Adipocyte (in vitro differentiated cells): ENCODE measurements around the gene KCNAB2.

Experiments
- DNase-seq: peaks from one replicate; pipeline ENCODE4 v3.0.0-alpha.2; 2015; ENCODE audit warnings: low read depth
- H3K27me3 ChIP-seq: replicated peaks from 2 replicates; pipeline ENCODE4 v1.7.0; 2013; ENCODE audit warnings: mild to moderate bottlenecking, low read length, moderate library complexity; ENCODE audit not compliant: control insufficient read depth, insufficient read depth
- H3K36me3 ChIP-seq: 2 replicates; pipeline ENCODE4 v1.7.0; 2013; ENCODE audit warnings: low read length, mild to moderate bottlenecking, moderate library complexity; ENCODE audit not compliant: control insufficient read depth, insufficient read depth, severe bottlenecking
- H3K4me1 ChIP-seq: 2 replicates; pipeline ENCODE4 v1.7.0; 2013; ENCODE audit warnings: mild to moderate bottlenecking, low read length, moderate library complexity; ENCODE audit not compliant: control insufficient read depth, insufficient read depth
- H3K4me3 ChIP-seq: 2 replicates; pipeline ENCODE4 v1.7.0; 2013; ENCODE audit warnings: mild to moderate bottlenecking, low read length, moderate library complexity
- H3K9ac ChIP-seq: 2 replicates; pipeline ENCODE4 v1.7.0; 2013; ENCODE audit warnings: mild to moderate bottlenecking, low read length, moderate library complexity
- H3K9me3 ChIP-seq: 2 replicates; pipeline ENCODE4 v1.7.0; 2013; ENCODE audit warnings: mild to moderate bottlenecking, low read length, moderate library complexity; ENCODE audit not compliant: control insufficient read depth

The KCNAB2 gene

DNA sequence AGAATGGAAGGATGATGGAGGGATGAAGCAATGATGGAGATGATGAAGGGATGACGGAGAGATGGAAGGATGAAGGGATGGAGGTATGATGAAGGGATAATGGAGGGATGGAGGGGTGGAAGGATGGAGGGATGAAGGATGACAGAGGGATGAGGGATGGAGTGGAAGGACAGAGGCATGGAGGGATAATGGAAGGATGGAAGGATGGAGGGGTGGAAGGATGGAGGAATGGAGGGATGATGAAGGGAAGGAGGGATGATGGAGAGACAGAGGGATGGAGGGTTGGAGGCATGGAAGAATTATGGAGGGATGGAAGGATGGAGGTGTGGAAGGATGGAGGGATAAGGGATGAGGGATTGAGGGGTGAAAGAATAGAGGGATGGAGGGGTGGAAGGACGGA, 62.8 kb downstream of the KCNAB2 start:
- Histone ChIP-seq H3K9me3 (no peaks in the 10 kb centered on the region), H3K4me1 (no peaks in the 10 kb centered on the region), H3K27me3 (peaks cover 58% of the 10 kb centered on the region), H3K9ac (no peak overlapping the region), H3K36me3 (no peaks in the 10 kb centered on the region), H3K4me3 (no peak overlapping the region)
- DNase-seq, result no peak

DNA sequence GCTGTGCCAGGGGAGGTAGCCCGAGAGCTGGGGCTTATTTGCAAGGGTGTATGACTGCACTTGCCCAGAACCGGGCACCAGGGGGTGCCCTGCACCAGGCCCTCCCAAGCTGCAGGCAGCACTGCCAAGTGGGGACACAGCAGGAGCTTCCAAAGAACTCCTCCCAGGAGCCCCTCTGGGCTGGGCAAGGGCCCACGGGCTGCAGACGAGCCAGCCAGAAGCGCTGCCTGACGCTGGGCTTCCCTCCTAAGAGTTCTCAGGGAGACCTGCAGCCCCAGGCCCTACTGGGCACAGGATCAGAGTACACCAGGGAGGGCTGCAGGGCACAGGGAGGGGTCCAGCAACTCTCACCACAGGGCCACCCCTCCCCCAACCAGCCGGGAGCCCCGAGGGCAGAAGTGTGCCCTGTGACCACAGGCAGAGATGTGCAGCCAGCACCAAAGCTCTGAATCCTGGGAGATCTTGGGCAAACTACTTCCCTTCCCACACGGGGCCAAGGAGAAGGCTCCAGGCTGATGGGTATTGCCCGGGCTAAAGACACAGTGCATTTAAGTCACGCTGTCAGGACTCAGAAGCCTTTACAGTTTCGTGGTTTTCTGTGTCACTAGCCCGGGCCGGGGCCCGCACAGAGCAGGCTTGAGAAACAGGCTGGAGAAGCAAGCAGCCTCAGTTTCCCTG, 63.4 kb downstream of the KCNAB2 start:
- DNase-seq, result peak; percentile 47
- H3K27me3 ChIP-seq, result peaks cover 60% of the 10 kb centered on the region
- no peak overlapping the region for H3K4me3 ChIP-seq
- H3K4me1 ChIP-seq, result no peaks in the 10 kb centered on the region
- no peaks in the 10 kb centered on the region for H3K9me3 ChIP-seq
- no peak overlapping the region for H3K9ac ChIP-seq
- no peaks in the 10 kb centered on the region for H3K36me3 ChIP-seq

DNA sequence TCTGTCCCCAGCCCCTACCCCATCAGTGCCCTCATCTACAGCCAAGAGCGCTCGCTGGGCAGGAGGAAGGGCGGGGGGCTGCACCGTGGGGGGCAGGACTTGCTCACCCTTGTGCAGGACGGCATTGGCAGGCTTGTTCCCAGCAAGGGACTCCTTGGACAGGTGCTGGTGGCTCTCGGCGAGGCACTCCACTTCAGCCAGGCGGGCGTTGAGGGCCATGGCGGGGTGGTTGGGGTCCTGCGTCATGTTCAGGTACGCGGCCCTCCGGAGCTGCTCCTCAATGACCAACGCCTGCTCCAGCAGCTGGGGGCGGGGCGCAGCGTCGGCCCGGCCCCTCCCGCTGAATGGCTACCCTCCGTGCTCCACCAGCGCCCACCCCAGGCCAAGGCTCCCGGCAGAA, 64.0 kb downstream of the KCNAB2 start:
- Histone ChIP-seq H3K27me3 (peaks cover 60% of the 10 kb centered on the region), H3K36me3 (no peaks in the 10 kb centered on the region), H3K4me1 (no peaks in the 10 kb centered on the region), H3K9ac (no peak overlapping the region), H3K9me3 (no peaks in the 10 kb centered on the region), H3K4me3 (no peak overlapping the region)
- DNase-seq, result no peak

DNA sequence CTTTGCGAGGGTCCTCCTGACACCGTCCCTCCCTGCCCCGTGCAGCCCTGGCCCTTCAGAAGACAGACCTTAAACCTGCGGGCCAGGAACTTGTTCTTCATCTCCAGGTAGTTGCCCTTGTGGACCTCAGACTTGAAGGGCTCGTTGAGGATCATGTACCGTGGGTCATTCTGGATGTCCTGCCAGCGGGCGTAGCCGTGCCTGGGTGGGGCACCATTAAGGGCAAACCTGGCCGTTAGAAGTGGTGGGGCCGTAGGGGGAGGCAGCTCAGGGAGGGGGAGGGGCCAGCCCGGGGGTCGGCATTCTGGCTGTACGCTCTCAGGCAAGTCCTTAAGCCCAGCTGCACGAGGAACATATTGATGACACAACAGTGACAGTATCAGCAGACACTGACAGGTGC, 64.6 kb downstream of the KCNAB2 start:
- Histone ChIP-seq H3K4me1 (no peaks in the 10 kb centered on the region), H3K36me3 (no peaks in the 10 kb centered on the region), H3K9me3 (peaks cover 2% of the 10 kb centered on the region), H3K27me3 (peaks cover 59% of the 10 kb centered on the region), H3K4me3 (no peak overlapping the region), H3K9ac (no peak overlapping the region)
- DNase-seq, result no peak

DNA sequence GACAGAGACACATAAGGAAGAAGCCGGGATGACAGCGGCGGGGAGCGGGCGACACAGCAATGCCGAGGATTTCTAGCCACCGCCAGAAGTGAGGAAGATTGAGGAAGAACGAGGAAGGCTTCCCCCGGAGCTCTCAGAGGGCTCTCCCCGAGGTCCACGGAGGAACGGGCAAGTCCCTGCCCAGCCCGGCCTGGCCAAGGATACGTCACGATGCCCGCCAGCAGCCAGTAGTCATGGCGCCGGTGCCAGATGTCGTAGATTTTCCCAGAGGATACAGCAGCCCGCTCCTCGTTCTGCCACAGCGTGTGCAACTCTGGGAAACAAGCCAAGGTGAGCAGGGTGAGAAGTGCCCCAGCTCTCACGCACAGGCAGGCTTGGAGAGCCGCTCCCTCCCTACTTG, 65.9 kb downstream of the KCNAB2 start:
- H3K9me3 ChIP-seq, result peaks cover 5% of the 10 kb centered on the region
- no peak overlapping the region for H3K4me3 ChIP-seq
- no peaks in the 10 kb centered on the region for H3K4me1 ChIP-seq
- DNase-seq, result no peak
- no peaks in the 10 kb centered on the region for H3K36me3 ChIP-seq
- H3K9ac ChIP-seq, result no peak overlapping the region
- peaks cover 52% of the 10 kb centered on the region for H3K27me3 ChIP-seq

DNA sequence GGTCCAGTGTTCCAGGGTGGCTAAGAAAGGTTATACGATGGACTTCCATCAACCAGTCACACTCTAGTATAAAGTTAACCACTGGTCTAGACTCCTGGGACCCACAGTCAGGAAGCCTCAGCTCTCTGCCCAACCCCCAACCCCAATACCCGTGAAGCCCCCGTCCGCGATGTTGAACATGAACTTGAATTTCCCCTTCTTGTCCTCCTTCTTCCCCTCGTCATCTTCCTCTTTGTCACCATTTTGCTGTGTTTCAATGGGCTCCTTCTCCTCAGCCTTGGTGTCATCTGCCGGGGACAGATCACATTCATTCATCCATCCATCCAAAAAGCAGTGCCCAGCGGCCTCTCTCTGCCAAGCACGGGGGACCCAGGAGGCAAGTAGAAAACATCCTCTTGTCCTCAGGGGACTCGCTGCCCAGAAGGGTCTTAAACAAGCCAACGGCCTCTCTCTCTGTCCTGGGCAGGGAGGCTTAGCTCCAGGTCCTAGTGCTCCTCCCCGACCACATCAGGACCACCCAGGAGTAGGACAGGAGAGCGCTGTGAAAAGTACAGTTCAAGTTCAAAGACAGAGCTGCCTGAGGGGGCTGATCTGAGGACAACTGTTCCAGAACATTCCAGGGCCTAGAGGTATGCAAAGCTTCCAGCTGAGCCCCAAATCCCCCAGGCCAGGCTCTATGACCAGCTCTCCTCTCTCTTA, 66.5 kb downstream of the KCNAB2 start:
- H3K9me3 ChIP-seq, result peaks cover 10% of the 10 kb centered on the region
- no peak overlapping the region for H3K4me3 ChIP-seq
- no peak overlapping the region for H3K9ac ChIP-seq
- no peaks in the 10 kb centered on the region for H3K4me1 ChIP-seq
- no peak for DNase-seq
- peaks cover 52% of the 10 kb centered on the region for H3K27me3 ChIP-seq
- no peaks in the 10 kb centered on the region for H3K36me3 ChIP-seq

DNA sequence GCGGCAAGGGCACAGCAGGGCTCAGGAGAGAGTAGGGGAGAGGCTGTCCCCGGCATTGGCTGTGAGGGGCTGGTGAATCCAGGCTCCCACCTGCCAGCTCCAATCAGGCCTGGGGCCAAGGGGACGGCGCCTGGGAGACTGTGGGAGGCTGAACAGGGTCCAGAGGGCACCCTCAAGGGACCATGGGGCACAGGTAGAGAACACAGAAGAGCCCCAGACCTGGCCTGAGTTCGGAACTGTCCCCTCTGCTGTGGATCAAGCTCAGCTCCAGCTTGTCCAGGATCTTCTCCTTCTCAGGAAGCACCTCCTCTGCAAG, 67.0 kb downstream of the KCNAB2 start:
- no peak overlapping the region for H3K4me3 ChIP-seq
- H3K9me3 ChIP-seq, result peaks cover 16% of the 10 kb centered on the region
- H3K4me1 ChIP-seq, result no peaks in the 10 kb centered on the region
- no peaks in the 10 kb centered on the region for H3K36me3 ChIP-seq
- peaks cover 51% of the 10 kb centered on the region for H3K27me3 ChIP-seq
- DNase-seq, result no peak
- H3K9ac ChIP-seq, result no peak overlapping the region

DNA sequence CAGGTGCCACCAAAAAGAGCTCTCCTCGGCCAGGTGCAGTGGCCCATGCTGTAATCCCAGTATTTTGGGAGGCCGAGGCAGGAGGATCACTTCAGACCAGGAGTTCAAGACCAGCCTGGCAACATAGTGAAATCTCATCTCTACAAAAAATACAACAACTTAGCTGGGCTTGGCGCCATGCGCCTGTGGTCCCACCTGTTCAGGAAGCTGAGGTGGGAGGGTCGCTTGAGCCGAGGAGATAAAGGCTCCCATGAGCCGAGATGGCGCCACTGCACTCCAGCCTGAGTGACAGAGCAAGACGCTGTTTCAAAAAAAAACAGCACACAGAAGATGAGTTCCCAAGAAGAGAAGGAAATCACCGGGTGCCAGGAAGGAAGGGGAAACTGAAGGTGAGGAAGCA, 67.4 kb downstream of the KCNAB2 start:
- DNase-seq, result no peak
- no peak overlapping the region for H3K4me3 ChIP-seq
- peaks cover 46% of the 10 kb centered on the region for H3K27me3 ChIP-seq
- no peak overlapping the region for H3K9ac ChIP-seq
- H3K9me3 ChIP-seq, result peaks cover 17% of the 10 kb centered on the region
- H3K4me1 ChIP-seq, result peaks cover under 1% of the 10 kb centered on the region
- no peaks in the 10 kb centered on the region for H3K36me3 ChIP-seq

DNA sequence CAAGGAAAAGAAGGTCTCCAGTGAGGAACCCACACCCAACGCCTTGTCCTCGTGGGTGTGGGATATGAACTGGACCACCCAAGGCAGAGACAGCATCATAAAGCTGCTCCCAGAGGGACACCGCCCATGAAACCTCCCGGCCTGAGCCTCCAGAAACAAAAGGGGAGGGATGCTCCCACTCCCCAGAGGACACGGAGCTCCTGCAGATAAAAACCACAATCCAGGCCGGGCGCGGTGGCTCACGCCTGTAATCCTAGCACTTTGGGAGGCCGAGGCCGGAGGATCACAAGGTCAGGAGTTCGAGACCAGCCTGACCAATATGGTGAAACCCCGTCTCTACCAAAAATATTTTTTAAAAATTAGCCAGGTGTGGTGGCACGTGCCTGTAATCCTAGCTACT, 68.1 kb downstream of the KCNAB2 start:
- H3K9me3 ChIP-seq, result peaks cover 17% of the 10 kb centered on the region
- DNase-seq, result no peak
- no peak overlapping the region for H3K9ac ChIP-seq
- no peaks in the 10 kb centered on the region for H3K36me3 ChIP-seq
- peaks cover 40% of the 10 kb centered on the region for H3K27me3 ChIP-seq
- peaks cover 4% of the 10 kb centered on the region for H3K4me1 ChIP-seq
- H3K4me3 ChIP-seq, result no peak overlapping the region

DNA sequence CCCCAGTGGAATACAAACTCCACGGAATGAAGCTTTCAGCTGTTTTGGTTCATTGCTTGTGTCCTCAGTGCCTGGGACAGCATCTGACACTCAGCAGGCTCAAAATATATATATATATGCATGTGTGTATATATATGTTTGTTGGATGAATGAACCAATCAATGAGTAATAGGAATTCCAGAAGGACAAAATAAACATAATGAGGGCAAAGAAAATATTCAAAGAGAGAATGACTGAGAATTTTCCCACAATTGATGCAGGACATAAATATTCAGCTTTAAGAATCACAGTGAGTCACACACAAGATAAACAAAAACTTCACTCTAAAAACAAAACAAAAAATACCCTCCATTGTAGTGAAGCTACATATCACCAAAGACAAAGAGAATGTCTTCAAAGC, 70.4 kb downstream of the KCNAB2 start:
- peaks cover 6% of the 10 kb centered on the region for H3K4me1 ChIP-seq
- peaks cover 24% of the 10 kb centered on the region for H3K27me3 ChIP-seq
- H3K4me3 ChIP-seq, result no peak overlapping the region
- peaks cover 17% of the 10 kb centered on the region for H3K9me3 ChIP-seq
- H3K9ac ChIP-seq, result no peak overlapping the region
- no peaks in the 10 kb centered on the region for H3K36me3 ChIP-seq
- DNase-seq, result peak; percentile 46

DNA sequence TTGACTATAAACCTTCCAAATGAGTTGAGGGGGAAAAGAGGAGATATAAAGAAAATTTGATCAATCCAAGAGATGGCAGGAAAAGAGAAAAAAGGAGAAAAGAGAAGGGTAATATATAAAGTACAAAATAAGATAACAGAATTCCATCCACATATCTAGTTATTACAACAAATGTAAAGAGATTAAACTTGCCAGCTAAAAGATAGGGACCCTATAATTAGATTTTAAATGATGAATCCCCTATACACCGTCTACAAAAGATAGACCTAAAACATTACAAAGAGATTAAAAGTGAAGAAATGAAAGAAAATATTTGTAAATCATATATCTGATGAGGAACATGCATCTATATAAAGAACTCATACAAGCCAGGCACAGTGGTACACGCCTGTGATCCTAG, 71.4 kb downstream of the KCNAB2 start:
- DNase-seq, result no peak
- peaks cover 17% of the 10 kb centered on the region for H3K27me3 ChIP-seq
- peaks cover 17% of the 10 kb centered on the region for H3K9me3 ChIP-seq
- H3K4me1 ChIP-seq, result peaks cover 6% of the 10 kb centered on the region
- H3K36me3 ChIP-seq, result no peaks in the 10 kb centered on the region
- no peak overlapping the region for H3K9ac ChIP-seq
- no peak overlapping the region for H3K4me3 ChIP-seq

DNA sequence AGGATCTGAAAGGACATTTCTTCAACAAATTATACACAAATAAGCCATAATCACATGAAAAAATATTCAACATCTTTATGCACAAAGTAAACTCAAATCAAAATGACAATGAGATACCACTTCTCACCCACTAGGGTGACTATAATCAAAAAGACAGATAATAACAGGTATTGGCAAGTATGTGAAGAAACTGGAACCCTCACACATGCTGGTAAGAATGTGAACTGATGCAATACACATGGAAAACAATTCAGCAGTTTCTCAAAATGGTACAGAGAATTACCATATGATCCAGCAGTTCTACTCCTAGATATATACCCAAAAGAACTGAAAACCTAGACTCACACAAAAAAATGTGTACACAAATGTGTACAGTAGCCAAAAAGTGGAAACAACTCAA, 71.9 kb downstream of the KCNAB2 start:
- Histone ChIP-seq H3K27me3 (peaks cover 11% of the 10 kb centered on the region), H3K4me3 (no peak overlapping the region), H3K9me3 (peaks cover 17% of the 10 kb centered on the region), H3K9ac (no peak overlapping the region), H3K4me1 (peaks cover 6% of the 10 kb centered on the region), H3K36me3 (no peaks in the 10 kb centered on the region)
- no peak for DNase-seq
